IMR-90 (cell line): Measurements from ENCODE around the gene FEZ2. TPM values are rescaled to one million over a fixed set of nuclear protein-coding genes. Genes with fewer than 3 reads are reported as not detected.

Source experiments
- ATAC-seq: fragments of 200-7000 bp; cut with Tn5 transposase; 2 replicates; pipeline ENCODE4 v1.9.1; 2020; ENCODE audit warnings: low read depth, mild to moderate bottlenecking, moderate library complexity
- BruUV-seq: library from RNA; stranded (reverse); fragments of 400-500 nt; replicated peaks from 2 replicates; lab custom pipeline; 2021; lab: Mats Ljungman, UMichigan
- CTCF ChIA-PET: fragments of 300-600 bp; formaldehyde crosslinking; extraction: SDS; loops from one replicate; lab custom pipeline; 2021; ENCODE audit warnings: antibody characterized with exemption; lab: Yijun Ruan, JAX
- POLR2A ChIA-PET: fragments of 300-600 bp; sonication (Branson Sonifier 250); formaldehyde crosslinking; loops from one replicate; lab custom pipeline; 2022; ENCODE audit warnings: antibody characterized with exemption; ENCODE audit not compliant: unreplicated experiment; lab: Charles Lee
- DNase-seq: peaks from one replicate; pipeline ENCODE4 v3.0.0; 2013
- H2AFZ ChIP-seq: replicated peaks from 2 replicates; pipeline ENCODE3; 2013; ENCODE audit warnings: low read length, mild to moderate bottlenecking; ENCODE audit not compliant: poor library complexity
- H2AK5ac ChIP-seq: 2 replicates; pipeline ENCODE4 v1.6.1; 2013; ENCODE audit warnings: low read depth, low read length, inconsistent platforms
- H2AK9ac ChIP-seq: replicated peaks from 2 replicates; pipeline ENCODE3; 2013; ENCODE audit warnings: mild to moderate bottlenecking, low read depth, low read length, moderate library complexity; ENCODE audit not compliant: poor library complexity
- H2BK120ac ChIP-seq: 2 replicates; pipeline ENCODE4 v1.6.1; 2013; ENCODE audit warnings: low read depth, low read length, inconsistent platforms
- H2BK15ac ChIP-seq: 3 replicates; pipeline ENCODE4 v1.6.1; 2013; ENCODE audit warnings: low read depth, low read length, inconsistent platforms
- H2BK20ac ChIP-seq: 2 replicates; pipeline ENCODE4 v1.6.1; 2013; ENCODE audit warnings: low read depth, mild to moderate bottlenecking, inconsistent platforms, low read length, moderate library complexity
- H2BK5ac ChIP-seq: 2 replicates; pipeline ENCODE4 v1.6.1; 2013; ENCODE audit warnings: mild to moderate bottlenecking, low read depth, low read length, inconsistent platforms; ENCODE audit not compliant: poor library complexity, severe bottlenecking
- H3K14ac ChIP-seq: replicated peaks from 2 replicates; pipeline ENCODE4 v1.6.1; 2013; ENCODE audit warnings: low read depth, low read length, inconsistent platforms
- H3K18ac ChIP-seq: 2 replicates; pipeline ENCODE4 v1.6.1; 2013; ENCODE audit warnings: low read depth, low read length, control low read depth
- H3K23ac ChIP-seq: 2 replicates; pipeline ENCODE4 v1.6.1; 2013; ENCODE audit warnings: low read depth, low read length, inconsistent platforms
- H3K27ac ChIP-seq: 2 replicates; pipeline ENCODE4 v1.5.1; 2013; ENCODE audit warnings: mild to moderate bottlenecking, control low read depth, low read length; ENCODE audit not compliant: insufficient read depth
- H3K27me3 ChIP-seq: 2 replicates; pipeline ENCODE4 v1.6.1; 2013; ENCODE audit warnings: low read length; ENCODE audit not compliant: control insufficient read depth, insufficient read depth
- H3K36me3 ChIP-seq: 2 replicates; pipeline ENCODE4 v1.6.1; 2013; ENCODE audit warnings: low read length, mixed read lengths; ENCODE audit not compliant: control insufficient read depth, insufficient read depth
- H3K4ac ChIP-seq: 2 replicates; pipeline ENCODE4 v1.6.1; 2013; ENCODE audit warnings: low read depth, low read length, inconsistent platforms
- H3K4me1 ChIP-seq: 2 replicates; pipeline ENCODE4 v1.6.1; 2013; ENCODE audit warnings: low read length, mixed read lengths; ENCODE audit not compliant: control insufficient read depth, insufficient read depth
- H3K4me2 ChIP-seq: 2 replicates; pipeline ENCODE4 v1.6.1; 2013; ENCODE audit warnings: low read depth, mild to moderate bottlenecking, control low read depth, low read length, moderate library complexity
- H3K4me3 ChIP-seq: 2 replicates; pipeline ENCODE4 v1.5.1; 2013; ENCODE audit warnings: low read depth, mild to moderate bottlenecking, control low read depth, low read length, moderate library complexity; ENCODE audit not compliant: insufficient read depth
- H3K56ac ChIP-seq: 2 replicates; pipeline ENCODE4 v1.6.1; 2013; ENCODE audit warnings: low read length, inconsistent platforms; ENCODE audit not compliant: insufficient read depth; ENCODE audit errors: extremely low read depth
- H3K79me1 ChIP-seq, 2 experiments: 2 replicates each; pipeline ENCODE4 v1.6.1; 2013; ENCODE audit warnings: low read length in 2 of 2, inconsistent platforms in 1 of 2, low read depth in 1 of 2
- H3K9ac ChIP-seq: 2 replicates; pipeline ENCODE4 v1.6.1; 2013; ENCODE audit warnings: low read depth, low read length, control low read depth
- H3K9me1 ChIP-seq: 2 replicates; pipeline ENCODE4 v1.6.1; 2013; ENCODE audit warnings: low read length, inconsistent platforms; ENCODE audit not compliant: insufficient read depth
- H3K9me3 ChIP-seq: 2 replicates; pipeline ENCODE4 v1.6.1; 2013; ENCODE audit warnings: low read length; ENCODE audit not compliant: control insufficient read depth, insufficient read depth
- H4K20me1 ChIP-seq: 2 replicates; pipeline ENCODE4 v1.6.1; 2013; ENCODE audit warnings: low read length, inconsistent platforms; ENCODE audit not compliant: insufficient read depth
- H4K5ac ChIP-seq: 2 replicates; pipeline ENCODE4 v1.6.1; 2013; ENCODE audit warnings: mild to moderate bottlenecking, low read depth, low read length, control low read depth
- H4K8ac ChIP-seq, 2 experiments: 2 replicates each; pipeline ENCODE4 v1.6.1; 2013; ENCODE audit warnings: low read depth in 2 of 2, low read length in 2 of 2, control low read depth in 1 of 2, inconsistent platforms in 1 of 2
- H4K91ac ChIP-seq: 2 replicates; pipeline ENCODE4 v1.6.1; 2013; ENCODE audit warnings: low read depth, low read length, inconsistent platforms; ENCODE audit not compliant: insufficient read depth
- BHLHE40 ChIP-seq: fragments of 150-350 bp; IDR thresholded peaks from 2 replicates; pipeline ENCODE4 v1.6.1; 2016; ENCODE audit warnings: mild to moderate bottlenecking, low read depth, low read length
- CEBPB ChIP-seq: IDR thresholded peaks from 2 replicates; pipeline ENCODE4 v1.6.1; 2012; ENCODE audit warnings: low read depth, low read length, improper control_type of control experiment
- CHD1 ChIP-seq: IDR thresholded peaks from 2 replicates; pipeline ENCODE4 v1.6.1; 2012; ENCODE audit warnings: low read depth, low read length, improper control_type of control experiment
- ELK1 ChIP-seq: fragments of 150-350 bp; IDR thresholded peaks from 2 replicates; pipeline ENCODE4 v1.6.1; 2016; ENCODE audit warnings: low read depth, mild to moderate bottlenecking, low read length, moderate library complexity, borderline replicate concordance
- FOS ChIP-seq: fragments of 150-350 bp; IDR thresholded peaks from 2 replicates; pipeline ENCODE4 v1.6.1; 2016; ENCODE audit warnings: low read depth, low read length
- MAFK ChIP-seq: IDR thresholded peaks from 2 replicates; pipeline ENCODE4 v1.6.1; 2012; ENCODE audit warnings: low read depth, low read length, improper control_type of control experiment
- MAZ ChIP-seq: IDR thresholded peaks from 2 replicates; pipeline ENCODE4 v1.6.1; 2012; ENCODE audit warnings: low read depth, mild to moderate bottlenecking, low read length, improper control_type of control experiment, moderate library complexity, borderline replicate concordance
- MXI1 ChIP-seq: IDR thresholded peaks from 2 replicates; pipeline ENCODE4 v1.6.1; 2012; ENCODE audit warnings: low read depth, mild to moderate bottlenecking, low read length, moderate library complexity, borderline replicate concordance
- NFE2L2 ChIP-seq: fragments of 150-350 bp; IDR thresholded peaks from 2 replicates; pipeline ENCODE4 v1.6.1; 2016; ENCODE audit warnings: low read depth, mild to moderate bottlenecking, low read length
- POLR2A ChIP-seq: IDR thresholded peaks from 2 replicates; pipeline ENCODE4 v1.6.1; 2012; ENCODE audit warnings: mild to moderate bottlenecking, low read depth, low read length
- RAD21 ChIP-seq: IDR thresholded peaks from 2 replicates; pipeline ENCODE4 v1.6.1; 2012; ENCODE audit warnings: low read length, improper control_type of control experiment
- RCOR1 ChIP-seq: IDR thresholded peaks from 2 replicates; pipeline ENCODE4 v1.6.1; 2012; ENCODE audit warnings: mild to moderate bottlenecking, low read length, improper control_type of control experiment; ENCODE audit not compliant: insufficient replicate concordance
- RFX5 ChIP-seq: IDR thresholded peaks from 2 replicates; pipeline ENCODE4 v1.8.0; 2012; ENCODE audit warnings: low read depth, mild to moderate bottlenecking, low read length, moderate library complexity
- SMC3 ChIP-seq: fragments of 150-350 bp; IDR thresholded peaks from 2 replicates; pipeline ENCODE4 v1.6.1; 2016; ENCODE audit warnings: low read depth, mild to moderate bottlenecking, antibody characterized with exemption, low read length, moderate library complexity
- whole genome bisulfite sequencing, 2 experiments: methylation state at CpG; one replicate each; pipeline versions ENCODE4 v1.1.5 to v1.1.7; 2013; ENCODE audit warnings: missing lambda C conversion rate in 2 of 2; ENCODE audit not compliant: insufficient read length in 1 of 2; ENCODE audit errors: extremely low coverage in 2 of 2; 5-methylcytosine and 5-hydroxymethylcytosine counted together
- dilution Hi-C: fragments of 300-500 bp; cut with HindIII; formaldehyde crosslinking; loops from one replicate; pipeline ENCODE4 v1.14.3; 2018; ENCODE audit warnings: low sequenced_read_pairs; ENCODE audit not compliant: unreplicated experiment
- in situ Hi-C: fragments of 300-500 bp; cut with MboI; formaldehyde crosslinking; loops from 3 replicates; pipeline ENCODE4 v1.14.3; 2019; ENCODE audit warnings: low sequenced_read_pairs, inconsistent platforms, mixed read lengths
- intact Hi-C: fragments of 100-400 bp; cut with micrococcal nuclease; formaldehyde crosslinking; loops from 2 replicates; pipeline ENCODE4 v1.10.0; 2022
- polyA plus RNA-seq, 3 experiments: library from polyadenylated mRNA; depleted of rRNA; stranded (reverse); fragments of >200 nt; gene quantifications; 2 replicates each; pipeline ENCODE4 v1.2.3, GENCODE V29; 2012; ENCODE audit warnings: low replicate concordance in 1 of 3
- total RNA-seq: library from RNA; depleted of rRNA; stranded (reverse); fragments of >200 nt; gene quantifications from 2 replicates; pipeline ENCODE4 v1.2.3, GENCODE V29; 2012
- TF ChIP-seq, protein P1 (sequence below): conservative IDR thresholded peaks from 2 replicates; pipeline ENCODE4 v1.5.1; 2012; ENCODE audit warnings: mild to moderate bottlenecking, low read depth, low read length, improper control_type of control experiment
- TF ChIP-seq, protein P2 (sequence below): fragments of 150-350 bp; IDR thresholded peaks from 2 replicates; pipeline ENCODE4 v1.6.1; 2017; ENCODE audit warnings: mild to moderate bottlenecking, antibody characterized with exemption, low read length, low read depth

The FEZ2 gene
- total and polyA plus RNA-seq, 2 of the 4 experiments (the other 2 are of a cell fraction), result 19.4 to 31.6 TPM

DNA sequence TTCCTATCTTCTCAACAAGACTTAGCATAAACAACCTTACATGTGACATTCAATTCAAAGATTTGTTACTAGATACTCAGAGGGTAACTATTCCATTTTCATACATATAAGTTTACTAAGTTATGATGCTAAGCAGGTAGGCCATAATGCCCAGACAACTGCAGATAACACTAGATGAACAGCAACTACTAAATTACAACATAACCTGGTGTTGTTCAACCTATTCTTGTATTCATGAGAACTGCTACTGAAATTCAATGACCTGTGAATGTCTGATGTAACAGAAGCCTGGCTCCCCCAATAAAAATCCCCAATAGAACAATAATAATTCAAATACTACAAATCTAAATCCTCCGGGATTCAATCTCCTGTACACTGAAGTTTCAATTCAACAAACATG, 24.8 kb downstream of the FEZ2 start:
- Histone ChIP-seq H4K91ac (no peak overlapping the region), H2AK5ac (no peak overlapping the region), H3K4me1 (peaks cover 4% of the 10 kb centered on the region; the same call in 1 of the 2 replicates), H3K79me1 (peaks cover 13 to 31% of the 10 kb centered on the region in 2 experiments; a peak in 3 of 4 replicates), H3K9ac (no peak overlapping the region), H3K27me3 (no peaks in the 10 kb centered on the region), H3K18ac (no peak overlapping the region), H3K14ac (no peak overlapping the region), H2BK5ac (no peak overlapping the region), H3K23ac (no peak overlapping the region), H3K36me3 (peaks cover 15% of the 10 kb centered on the region), H4K20me1 (no peaks in the 10 kb centered on the region), H3K4ac (no peak overlapping the region), H2BK15ac (no peak overlapping the region; the same call in 2 of the 3 replicates), H3K9me1 (no peaks in the 10 kb centered on the region), H2AFZ (no peak overlapping the region), H4K5ac (no peak overlapping the region), H2AK9ac (no peak overlapping the region), H2BK120ac (no peak overlapping the region), H2BK20ac (no peak overlapping the region), H4K8ac (no peak overlapping the region; a peak in 1 of 4 replicates), H3K4me3 (no peak overlapping the region), H3K4me2 (no peak overlapping the region), H3K56ac (no peak overlapping the region), H3K27ac (no peak overlapping the region), H3K9me3 (no peaks in the 10 kb centered on the region)
- in situ Hi-C loops (no loop called here), dilution Hi-C loops (no loop called here), intact Hi-C loops (no loop called here)
- no TSS peak for BruUV-seq
- WGBS, 2 experiments, result no CpG with 5 or more reads among the region's 1 CpG
- POLR2A ChIA-PET, result no interaction called here
- no peak for DNase-seq
- CTCF ChIA-PET, result no interaction called here
- TF ChIP-seq MXI1 (no peak), NFE2L2 (no peak), POLR2A (no peak), SMC3 (no peak), RAD21 (no peak), MAFK (no peak), CEBPB (no peak), RFX5 (no peak), ELK1 (no peak), CHD1 (no peak), MAZ (no peak), BHLHE40 (no peak), RCOR1 (no peak), FOS (no peak)
- TF ChIP-seq, protein P1, sequence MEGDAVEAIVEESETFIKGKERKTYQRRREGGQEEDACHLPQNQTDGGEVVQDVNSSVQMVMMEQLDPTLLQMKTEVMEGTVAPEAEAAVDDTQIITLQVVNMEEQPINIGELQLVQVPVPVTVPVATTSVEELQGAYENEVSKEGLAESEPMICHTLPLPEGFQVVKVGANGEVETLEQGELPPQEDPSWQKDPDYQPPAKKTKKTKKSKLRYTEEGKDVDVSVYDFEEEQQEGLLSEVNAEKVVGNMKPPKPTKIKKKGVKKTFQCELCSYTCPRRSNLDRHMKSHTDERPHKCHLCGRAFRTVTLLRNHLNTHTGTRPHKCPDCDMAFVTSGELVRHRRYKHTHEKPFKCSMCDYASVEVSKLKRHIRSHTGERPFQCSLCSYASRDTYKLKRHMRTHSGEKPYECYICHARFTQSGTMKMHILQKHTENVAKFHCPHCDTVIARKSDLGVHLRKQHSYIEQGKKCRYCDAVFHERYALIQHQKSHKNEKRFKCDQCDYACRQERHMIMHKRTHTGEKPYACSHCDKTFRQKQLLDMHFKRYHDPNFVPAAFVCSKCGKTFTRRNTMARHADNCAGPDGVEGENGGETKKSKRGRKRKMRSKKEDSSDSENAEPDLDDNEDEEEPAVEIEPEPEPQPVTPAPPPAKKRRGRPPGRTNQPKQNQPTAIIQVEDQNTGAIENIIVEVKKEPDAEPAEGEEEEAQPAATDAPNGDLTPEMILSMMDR, result no peak
- TF ChIP-seq, protein P2, sequence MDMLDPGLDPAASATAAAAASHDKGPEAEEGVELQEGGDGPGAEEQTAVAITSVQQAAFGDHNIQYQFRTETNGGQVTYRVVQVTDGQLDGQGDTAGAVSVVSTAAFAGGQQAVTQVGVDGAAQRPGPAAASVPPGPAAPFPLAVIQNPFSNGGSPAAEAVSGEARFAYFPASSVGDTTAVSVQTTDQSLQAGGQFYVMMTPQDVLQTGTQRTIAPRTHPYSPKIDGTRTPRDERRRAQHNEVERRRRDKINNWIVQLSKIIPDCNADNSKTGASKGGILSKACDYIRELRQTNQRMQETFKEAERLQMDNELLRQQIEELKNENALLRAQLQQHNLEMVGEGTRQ, result no peak
- ATAC-seq, result no peak
